ENCODE measurements around the gene JAKMIP3.

Gene JAKMIP3

DNA sequence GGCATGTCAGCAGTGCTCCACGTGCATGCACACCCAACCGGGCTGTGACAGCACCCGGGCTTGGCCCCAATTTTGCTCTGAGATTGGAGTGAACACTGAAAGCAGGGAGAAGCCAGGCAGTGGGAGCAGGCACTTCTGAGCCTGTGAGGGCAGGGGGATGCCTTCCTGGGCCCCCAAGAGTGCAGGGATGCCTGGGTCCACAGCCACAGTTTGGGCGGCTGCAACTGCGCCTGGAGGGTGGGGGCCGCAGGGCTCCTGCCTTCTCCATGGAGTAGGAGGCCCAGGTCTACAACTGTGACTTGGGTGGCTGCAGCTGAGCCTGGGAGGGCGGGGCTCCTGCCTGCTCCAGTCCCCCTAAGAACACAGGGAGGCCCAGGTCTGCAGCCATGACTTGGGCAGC lies 46.4 kb upstream of the JAKMIP3 start:
- Histone ChIP-seq H3K27ac (ENCODE audit: low read length) (no peak overlapping the region), H3K9ac (ENCODE audit: low read depth, low read length) (no peak overlapping the region), H2AFZ (ENCODE audit: low read depth, low read length) (no peak overlapping the region), H3K79me2 (ENCODE audit: insufficient read depth, low read length) (no peaks in the 10 kb centered on the region), H3K27me3 (ENCODE audit: insufficient read depth, low read length, poor library complexity) (no peaks in the 10 kb centered on the region), H3K4me2 (ENCODE audit: insufficient read depth, low read length) (no peak overlapping the region), H3K36me3 (ENCODE audit: insufficient read depth, low read length) (no peaks in the 10 kb centered on the region), H3K4me1 (ENCODE audit: insufficient read depth, low read length) (no peaks in the 10 kb centered on the region), H4K20me1 (ENCODE audit: insufficient read depth, low read length) (no peaks in the 10 kb centered on the region), H3K9me3 (ENCODE audit: insufficient read depth, low read length, severe bottlenecking) (no peaks in the 10 kb centered on the region), H3K4me3 (ENCODE audit: low read depth in 1 of 2, low read length in 2 of 2) (no peak overlapping the region)
- ATAC-seq (ENCODE audit: insufficient read depth, low read depth) (peak; percentile 27; the same call in 1 of the 3 replicates), DNase-seq (no peak)
- no peak for TF ChIP-seq EZH2 (IDR thresholded peaks at IDR 0.05; ENCODE audit: borderline replicate concordance, low read depth, low read length, severe bottlenecking)
- no peak for TF ChIP-seq CTCF (IDR thresholded peaks at IDR 0.05; ENCODE audit: borderline replicate concordance, extremely low read depth, low read length, poor library complexity, severe bottlenecking)

DNA sequence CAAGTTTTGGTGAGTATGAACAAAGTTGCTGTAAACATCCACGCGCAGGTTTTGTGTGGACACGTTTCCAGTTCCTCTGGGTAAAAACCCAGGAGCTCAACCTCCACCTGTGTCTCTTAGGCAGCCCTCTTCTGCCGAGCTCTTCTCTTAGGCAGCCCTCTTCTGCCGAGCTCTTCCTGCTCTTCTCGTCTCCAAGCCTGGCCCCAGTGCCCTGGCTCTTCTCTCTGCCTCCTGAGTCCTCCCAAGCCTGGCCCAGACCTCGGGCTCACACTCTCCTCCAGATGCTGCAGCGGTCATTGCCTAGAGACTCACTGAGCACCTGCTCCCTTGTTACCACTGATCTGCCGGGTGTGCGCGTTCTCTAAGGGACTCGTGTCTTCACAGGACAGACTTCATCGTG lies 45.3 kb upstream of the JAKMIP3 start:
- Histone ChIP-seq H3K36me3 (ENCODE audit: insufficient read depth, low read length) (no peaks in the 10 kb centered on the region), H3K79me2 (ENCODE audit: insufficient read depth, low read length) (no peaks in the 10 kb centered on the region), H3K4me2 (ENCODE audit: insufficient read depth, low read length) (no peak overlapping the region), H2AFZ (ENCODE audit: low read depth, low read length) (no peak overlapping the region), H3K9me3 (ENCODE audit: insufficient read depth, low read length, severe bottlenecking) (no peaks in the 10 kb centered on the region), H3K27me3 (ENCODE audit: insufficient read depth, low read length, poor library complexity) (no peaks in the 10 kb centered on the region), H3K27ac (ENCODE audit: low read length) (no peak overlapping the region), H3K4me1 (ENCODE audit: insufficient read depth, low read length) (no peaks in the 10 kb centered on the region), H4K20me1 (ENCODE audit: insufficient read depth, low read length) (no peaks in the 10 kb centered on the region), H3K9ac (ENCODE audit: low read depth, low read length) (no peak overlapping the region), H3K4me3 (ENCODE audit: low read depth in 1 of 2, low read length in 2 of 2) (no peak overlapping the region)
- DNase-seq: no peak
- TF ChIP-seq EZH2 (IDR thresholded peaks at IDR 0.05; ENCODE audit: borderline replicate concordance, low read depth, low read length, severe bottlenecking) (no peak), CTCF (IDR thresholded peaks at IDR 0.05; ENCODE audit: borderline replicate concordance, extremely low read depth, low read length, poor library complexity, severe bottlenecking) (no peak)
- ATAC-seq (ENCODE audit: insufficient read depth, low read depth): no peak

GRCh38 chr10:132021046-132021445 lies 44.7 kb upstream of the JAKMIP3 start:
- Histone ChIP-seq H3K9me3 (ENCODE audit: insufficient read depth, low read length, severe bottlenecking) (no peaks in the 10 kb centered on the region), H3K4me3 (ENCODE audit: low read depth in 1 of 2, low read length in 2 of 2) (no peak overlapping the region), H3K27ac (ENCODE audit: low read length) (no peak overlapping the region), H2AFZ (ENCODE audit: low read depth, low read length) (no peak overlapping the region), H3K36me3 (ENCODE audit: insufficient read depth, low read length) (no peaks in the 10 kb centered on the region), H3K4me2 (ENCODE audit: insufficient read depth, low read length) (no peak overlapping the region), H4K20me1 (ENCODE audit: insufficient read depth, low read length) (no peaks in the 10 kb centered on the region), H3K79me2 (ENCODE audit: insufficient read depth, low read length) (no peaks in the 10 kb centered on the region), H3K4me1 (ENCODE audit: insufficient read depth, low read length) (no peaks in the 10 kb centered on the region), H3K9ac (ENCODE audit: low read depth, low read length) (no peak overlapping the region), H3K27me3 (ENCODE audit: insufficient read depth, low read length, poor library complexity) (no peaks in the 10 kb centered on the region)
- ATAC-seq (ENCODE audit: insufficient read depth, low read depth) (no peak), DNase-seq (no peak)
- TF ChIP-seq CTCF (IDR thresholded peaks at IDR 0.05; ENCODE audit: borderline replicate concordance, extremely low read depth, low read length, poor library complexity, severe bottlenecking) (no peak), EZH2 (IDR thresholded peaks at IDR 0.05; ENCODE audit: borderline replicate concordance, low read depth, low read length, severe bottlenecking) (no peak)
